ENCODE data around the gene VPS50.

GRCh38 chr7:93307131-93307660 lies 75.0 kb downstream of the VPS50 start:
- TF ChIP-seq POLR2A (IDR thresholded peaks at IDR 0.05), result no peak
- TF ChIP-seq EP300 (IDR thresholded peaks at IDR 0.05; ENCODE audit: low read depth), result no peak
- TF ChIP-seq CTCF (IDR thresholded peaks at IDR 0.05), result no peak

Data from transverse colon (tissue), 3 donors.